IPS-18c (cell line): Measurements from ENCODE around the gene MBD3L1.

Source experiments
- H3K4me3 ChIP-seq: 2 replicates; pipeline ENCODE4 v1.7.0; 2013; ENCODE audit warnings: low read depth, mild to moderate bottlenecking, low read length, moderate library complexity; ENCODE audit not compliant: insufficient read depth
- H3K9me3 ChIP-seq: one replicate; pipeline ENCODE4 v1.6.1; 2013; ENCODE audit warnings: mild to moderate bottlenecking, low read length, moderate library complexity; ENCODE audit not compliant: control insufficient read depth, insufficient read depth

The MBD3L1 gene

GRCh38 chr19:8858260-8858659, 26.1 kb downstream of the MBD3L1 start:
- no peak overlapping the region for H3K4me3 ChIP-seq
- H3K9me3 ChIP-seq: peaks cover 7% of the 10 kb centered on the region

GRCh38 chr19:8866344-8866743, 34.2 kb downstream of the MBD3L1 start:
- H3K4me3 ChIP-seq: no peak overlapping the region
- H3K9me3 ChIP-seq: peaks cover 31% of the 10 kb centered on the region

DNA sequence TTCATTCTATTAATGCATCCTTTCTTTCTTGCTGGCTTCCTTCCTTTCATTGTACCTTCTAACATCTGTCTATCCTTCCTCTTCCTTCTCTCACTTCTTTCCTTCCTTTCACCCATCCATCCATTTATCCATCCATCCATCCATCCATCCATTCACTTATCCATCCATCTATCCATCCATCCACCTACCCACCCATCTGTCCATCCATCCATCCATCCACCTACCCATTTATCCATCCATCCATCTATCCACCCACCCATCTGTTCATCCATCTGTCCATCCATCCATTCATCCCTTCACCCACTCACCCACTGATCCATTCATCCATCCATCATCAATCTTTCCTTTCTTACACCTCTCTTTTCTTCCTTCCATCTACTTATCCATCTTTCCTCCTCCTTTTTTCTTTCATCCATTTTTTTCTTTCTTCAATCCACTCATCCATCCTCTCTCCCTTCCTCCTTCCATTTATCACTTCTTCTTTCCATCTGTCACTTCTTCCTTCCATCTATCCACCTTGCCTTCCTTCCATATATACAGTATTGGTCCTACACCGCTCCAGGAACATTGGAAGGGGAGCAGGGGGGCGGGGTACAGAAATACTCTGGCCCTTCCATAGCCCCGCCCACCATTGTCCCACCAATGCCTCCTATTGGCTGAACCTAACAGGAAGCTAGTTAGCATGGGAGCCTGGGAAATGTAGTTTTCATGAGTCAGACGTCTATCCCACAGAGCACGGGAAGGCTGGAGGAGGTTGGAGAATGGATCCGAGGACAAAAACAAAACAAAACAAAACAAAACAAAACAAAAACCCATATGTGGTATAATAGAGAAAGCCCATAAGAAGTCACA, 45.9 kb downstream of the MBD3L1 start:
- Histone ChIP-seq H3K9me3 (peaks cover 27% of the 10 kb centered on the region), H3K4me3 (no peak overlapping the region)

DNA sequence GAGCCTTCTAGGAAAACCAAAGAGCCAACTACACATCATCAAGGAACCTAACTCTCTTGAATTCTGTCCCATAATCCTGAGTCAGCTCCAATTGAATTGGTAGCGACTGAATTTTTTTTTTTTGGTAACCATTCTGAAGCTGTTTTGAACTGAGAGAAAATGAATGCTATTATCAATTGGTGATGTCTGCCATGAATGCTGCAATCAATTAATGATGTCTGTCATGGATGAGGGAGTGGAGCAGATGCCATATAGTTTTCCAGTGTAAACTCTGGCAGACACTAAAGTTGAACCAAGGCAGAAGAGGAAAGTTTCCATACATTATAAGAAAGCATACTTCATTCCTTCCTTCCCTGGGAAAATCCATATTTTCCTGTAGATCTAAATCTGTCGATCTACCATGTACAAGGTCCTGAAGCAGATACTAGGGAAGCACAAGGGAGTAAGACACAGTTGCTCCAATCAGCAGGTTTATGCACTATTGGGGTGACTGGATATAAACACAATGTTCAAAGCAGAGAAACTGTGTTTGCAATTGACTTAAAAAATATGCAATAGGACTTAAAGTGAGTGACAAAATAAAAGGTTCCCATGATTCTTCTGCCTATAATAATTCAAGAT, 48.8 kb downstream of the MBD3L1 start:
- Histone ChIP-seq H3K9me3 (peaks cover 30% of the 10 kb centered on the region), H3K4me3 (no peak overlapping the region)

DNA sequence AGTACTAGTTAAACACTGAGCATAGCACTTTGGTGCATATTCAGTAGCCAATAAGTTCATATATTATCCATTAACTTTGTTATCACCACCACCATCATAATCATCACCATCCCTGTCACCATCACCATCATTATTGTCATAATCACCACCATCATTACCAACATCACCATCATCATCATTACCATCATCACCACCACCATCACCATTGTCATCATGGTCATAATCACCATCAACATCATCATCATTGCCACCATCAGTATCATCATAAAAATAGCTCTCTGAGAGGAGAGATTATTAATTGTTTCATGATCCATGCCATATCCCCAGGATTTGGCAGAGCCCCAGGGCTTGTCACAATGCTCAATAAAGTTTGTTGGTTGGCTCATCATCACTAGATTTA, 49.3 kb downstream of the MBD3L1 start:
- H3K9me3 ChIP-seq: peaks cover 30% of the 10 kb centered on the region
- no peak overlapping the region for H3K4me3 ChIP-seq

DNA sequence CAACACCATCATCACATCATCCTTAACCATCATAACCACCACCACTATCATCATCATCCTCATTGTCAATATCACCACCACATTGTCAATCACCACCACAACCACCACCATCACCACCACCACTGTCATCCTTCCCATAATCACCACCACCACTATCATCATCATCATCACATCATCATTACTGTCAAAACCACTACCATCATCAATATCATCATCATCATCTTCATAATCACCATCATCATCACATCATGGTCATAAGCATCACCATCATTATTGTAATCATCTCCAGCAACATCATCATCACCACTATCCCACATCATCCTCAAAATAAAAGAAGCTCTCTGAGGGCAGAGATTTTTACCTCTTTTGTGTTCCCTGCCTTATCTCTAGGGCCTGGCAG, 52.2 kb downstream of the MBD3L1 start:
- Histone ChIP-seq H3K4me3 (no peak overlapping the region), H3K9me3 (peaks cover 35% of the 10 kb centered on the region)

GRCh38 chr19:8887364-8887763, 55.2 kb downstream of the MBD3L1 start:
- H3K4me3 ChIP-seq: no peak overlapping the region
- peaks cover 33% of the 10 kb centered on the region for H3K9me3 ChIP-seq

- Histone ChIP-seq H3K4me3 (no peak overlapping the region), H3K9me3 (peaks cover 27% of the 10 kb centered on the region)
These were observed 58.1 kb downstream of the MBD3L1 start for GRCh38 chr19:8890260-8890659.
